HG03342 (cell line): ENCODE data around the gene CHCHD10.

ENCODE experiments used
- ATAC-seq: cut with Tn5 transposase; IDR thresholded peaks from one replicate; pipeline ENCODE4 v1.9.1; 2021; ENCODE audit warnings: mild to moderate bottlenecking, moderate library complexity; ENCODE audit not compliant: unreplicated experiment

CHCHD10 gene

GRCh38 chr22:23773483-23774113, 5.8 kb upstream of the CHCHD10 start:
- ATAC-seq = no peak

DNA sequence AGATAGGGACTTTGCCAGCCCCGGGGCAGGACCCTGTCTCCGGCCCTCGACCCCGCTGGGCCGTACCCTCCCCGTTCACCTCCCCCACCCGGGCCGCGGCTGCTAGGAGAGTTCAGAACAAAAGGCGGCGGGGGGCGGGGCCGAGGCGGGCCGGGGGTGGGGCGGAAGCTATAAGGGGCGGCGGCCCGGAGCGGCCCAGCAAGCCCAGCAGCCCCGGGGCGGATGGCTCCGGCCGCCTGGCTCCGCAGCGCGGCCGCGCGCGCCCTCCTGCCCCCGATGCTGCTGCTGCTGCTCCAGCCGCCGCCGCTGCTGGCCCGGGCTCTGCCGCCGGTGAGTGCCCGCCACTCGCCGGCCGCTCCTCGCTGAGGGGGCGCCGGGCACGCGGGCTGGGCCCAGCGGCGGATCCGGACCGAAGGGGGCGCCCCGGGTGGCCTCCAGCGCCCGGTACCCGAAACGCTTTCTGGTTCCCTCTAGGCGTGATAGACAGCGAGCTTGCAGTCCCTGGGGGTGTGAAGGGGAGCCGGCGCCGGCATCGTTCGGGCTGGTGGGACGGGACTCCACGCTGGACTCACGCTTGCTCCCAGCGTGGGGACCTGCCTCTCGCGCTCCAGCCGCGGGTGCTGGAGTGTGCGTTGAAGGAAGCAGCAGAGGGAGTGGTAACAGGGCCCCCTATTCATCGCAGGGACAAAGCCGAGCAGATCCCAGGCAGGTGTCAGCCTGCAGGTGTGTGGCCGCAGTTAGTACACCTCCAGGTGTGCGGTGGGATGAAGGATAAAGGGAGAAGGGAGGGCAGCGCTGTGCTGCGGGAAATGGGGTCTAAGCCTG, 5.1 kb upstream of the CHCHD10 start, which contains the start of gene MMP11:
Gene MMP11 (plus strand): TSS at position 201 of the 825 bp plus-strand sequence. CDS start 22 bp downstream, at position 223.
- ATAC-seq = no peak

DNA sequence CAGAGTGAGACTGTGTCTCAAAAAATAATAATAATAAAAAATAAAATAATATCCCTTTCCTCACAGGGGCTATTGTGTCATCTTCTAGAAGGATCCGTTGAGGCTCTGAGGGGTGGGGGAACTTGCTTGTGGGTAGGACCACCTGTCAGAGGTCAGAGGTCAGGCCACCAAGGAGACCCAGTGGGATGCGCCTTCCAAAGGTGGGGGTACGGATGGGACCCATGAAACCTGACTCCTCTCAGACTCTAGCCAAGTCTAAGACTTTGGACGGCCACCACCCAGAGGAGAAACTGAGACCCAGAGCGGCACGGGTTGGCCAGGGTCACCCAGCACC, 4.5 kb upstream of the CHCHD10 start:
- ATAC-seq = no peak

GRCh38 chr22:23769321-23769965, 1.7 kb upstream of the CHCHD10 start:
- no peak for ATAC-seq

- no peak for ATAC-seq
Observed at GRCh38 chr22:23767303-23767672, 484 bp downstream of the CHCHD10 start.

GRCh38 chr22:23764899-23765881, 2.6 kb downstream of the CHCHD10 start:
- ATAC-seq = no peak

GRCh38 chr22:23763954-23764353, 3.8 kb downstream of the CHCHD10 start:
- ATAC-seq = no peak

DNA sequence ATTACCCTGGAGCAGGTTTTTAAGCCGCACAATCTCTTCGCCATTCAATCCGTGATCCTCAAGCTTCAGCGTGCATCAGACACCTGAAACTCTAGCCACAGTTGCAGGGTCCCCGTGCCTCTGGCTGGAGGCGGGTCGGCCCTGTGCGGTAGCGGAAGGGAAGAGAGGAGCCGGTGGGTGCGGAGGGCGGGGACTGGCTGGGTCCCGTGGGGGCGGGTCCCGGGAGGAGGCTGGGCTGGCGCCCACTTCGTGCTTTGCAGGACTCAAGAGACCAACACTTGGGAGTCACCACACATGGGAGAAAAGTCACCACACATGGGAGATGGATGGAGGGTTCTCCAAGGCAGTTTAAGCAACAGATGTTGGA, 4.2 kb downstream of the CHCHD10 start:
- ATAC-seq = no peak

GRCh38 chr22:23762842-23763578, 4.8 kb downstream of the CHCHD10 start, which contains the start of gene C22orf15:
Gene C22orf15, plus strand, starts transcription at chr22:23762990. Its CDS starts 317 bp downstream, at chr22:23763307.
- ATAC-seq = no peak

- no peak for ATAC-seq
Observed at GRCh38 chr22:23760056-23760455, 7.7 kb downstream of the CHCHD10 start.

DNA sequence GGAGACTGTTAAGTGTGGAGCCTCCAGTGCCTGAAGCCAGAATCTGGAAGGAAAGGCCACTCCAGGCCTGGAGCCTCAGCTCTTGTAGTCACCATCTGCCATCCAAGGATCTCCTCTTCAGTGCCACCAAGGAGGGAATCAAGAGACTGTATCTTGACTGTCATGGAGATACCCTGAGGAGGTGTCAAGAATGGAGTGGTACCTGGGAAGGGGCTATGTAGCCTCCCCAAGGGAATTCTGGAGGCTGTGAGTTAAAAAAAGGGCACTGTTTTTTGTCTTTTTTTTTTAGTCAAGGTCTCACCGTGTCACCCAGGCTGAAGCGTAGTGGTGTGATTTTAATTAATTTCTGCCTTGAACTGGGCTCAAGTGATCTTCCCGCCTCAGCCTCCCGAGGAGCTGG, 8.2 kb downstream of the CHCHD10 start:
- ATAC-seq = no peak

DNA sequence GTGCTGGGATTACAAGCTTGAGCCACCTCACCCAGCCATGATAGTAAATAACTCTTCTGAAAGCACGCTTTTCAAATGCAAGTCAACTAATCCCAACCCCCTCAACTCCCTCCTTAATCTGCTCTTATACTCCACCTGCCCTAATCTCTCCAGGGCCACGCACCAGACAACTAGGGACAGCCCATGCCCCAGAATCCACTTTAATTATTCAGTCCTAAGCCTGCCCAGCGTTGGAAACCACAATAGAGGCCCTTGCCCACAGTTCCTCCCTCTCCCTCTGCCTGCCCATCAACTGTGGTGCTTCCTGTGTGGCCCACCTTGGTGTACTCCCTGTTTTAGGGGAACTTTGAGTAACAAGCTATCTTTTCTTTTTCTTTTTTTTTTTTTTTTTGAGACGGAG, 10.9 kb downstream of the CHCHD10 start:
- no peak for ATAC-seq

DNA sequence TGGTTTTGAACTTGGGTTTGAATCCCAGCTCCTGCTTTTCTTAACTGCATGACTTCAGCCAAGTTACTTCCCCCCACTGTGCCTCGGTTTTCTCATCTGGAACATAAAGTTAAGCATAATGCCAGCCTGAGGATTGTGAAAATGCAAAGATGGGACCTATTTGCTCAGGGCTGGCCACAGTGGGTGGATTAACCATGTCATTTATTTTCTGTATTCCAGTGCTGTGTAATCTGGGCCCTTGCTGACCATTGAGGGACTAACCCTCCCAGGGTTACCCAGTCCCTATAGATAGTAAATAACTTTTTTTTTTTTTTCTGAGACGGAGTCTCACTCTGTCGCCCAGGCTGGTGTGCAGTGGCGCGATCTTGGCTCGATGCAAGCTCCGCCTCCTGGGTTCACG, 12.1 kb downstream of the CHCHD10 start:
- no peak for ATAC-seq

- ATAC-seq = no peak
Observed at GRCh38 chr22:23754980-23755636, 12.7 kb downstream of the CHCHD10 start.

DNA sequence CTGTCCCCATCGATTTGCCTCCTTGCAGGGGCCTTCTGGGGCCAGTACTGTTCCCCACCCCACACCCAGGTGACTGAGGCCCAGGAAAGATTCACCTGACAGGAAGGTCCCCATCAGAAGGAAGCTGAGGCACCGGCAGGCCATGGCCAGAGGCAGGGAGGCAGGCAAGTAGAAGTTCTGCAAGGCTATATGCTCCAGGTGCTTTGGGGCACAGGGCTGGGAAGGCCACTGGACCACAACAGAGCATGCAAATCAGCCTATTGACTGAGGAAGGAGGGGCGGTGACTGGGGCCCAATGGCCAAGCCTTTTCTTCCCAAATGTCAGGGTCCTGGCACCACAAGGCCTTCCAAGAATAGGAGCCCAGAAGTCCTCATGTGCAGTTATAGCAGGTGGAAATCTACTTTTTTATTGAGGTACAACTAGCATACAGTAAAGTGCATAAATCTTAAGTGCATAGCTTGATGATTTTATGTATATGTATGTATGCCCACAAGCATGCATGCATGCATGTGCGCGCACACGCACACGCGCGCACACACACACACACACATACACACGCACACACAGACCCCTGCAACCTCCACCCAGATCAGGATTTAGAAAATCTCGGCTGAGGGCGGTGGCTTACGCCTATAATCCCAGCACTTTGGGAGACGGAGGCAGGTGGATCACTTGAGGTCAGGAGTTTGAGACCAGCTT, 13.4 kb downstream of the CHCHD10 start, which contains the start of gene VPREB3:
Gene VPREB3 (minus strand): TSS at position 206 of the 700 bp plus-strand sequence. CDS start 62 bp downstream, at position 144.
- no peak for ATAC-seq

- no peak for ATAC-seq
Observed at GRCh38 chr22:23753385-23753784, 14.4 kb downstream of the CHCHD10 start.

DNA sequence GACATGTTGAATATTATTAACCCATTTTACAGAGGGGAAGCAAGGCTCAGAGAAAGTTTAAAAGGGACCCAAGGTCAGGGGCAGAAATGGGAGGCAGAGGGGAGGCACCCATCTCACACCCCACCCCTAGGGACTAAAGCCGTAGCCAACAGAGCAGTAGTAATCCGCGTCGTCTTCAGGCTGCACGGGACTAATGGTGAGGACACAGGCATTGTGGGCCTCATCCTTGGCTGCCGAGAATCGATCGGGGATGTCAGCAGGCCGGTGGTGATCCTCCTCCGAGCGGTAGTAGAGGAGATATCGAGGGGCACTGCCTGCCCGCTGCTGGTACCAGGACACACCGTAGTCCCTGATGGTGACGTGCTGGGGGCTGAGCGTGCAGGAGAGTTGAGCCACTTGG, 15.0 kb downstream of the CHCHD10 start:
- ATAC-seq = peak; percentile 29

DNA sequence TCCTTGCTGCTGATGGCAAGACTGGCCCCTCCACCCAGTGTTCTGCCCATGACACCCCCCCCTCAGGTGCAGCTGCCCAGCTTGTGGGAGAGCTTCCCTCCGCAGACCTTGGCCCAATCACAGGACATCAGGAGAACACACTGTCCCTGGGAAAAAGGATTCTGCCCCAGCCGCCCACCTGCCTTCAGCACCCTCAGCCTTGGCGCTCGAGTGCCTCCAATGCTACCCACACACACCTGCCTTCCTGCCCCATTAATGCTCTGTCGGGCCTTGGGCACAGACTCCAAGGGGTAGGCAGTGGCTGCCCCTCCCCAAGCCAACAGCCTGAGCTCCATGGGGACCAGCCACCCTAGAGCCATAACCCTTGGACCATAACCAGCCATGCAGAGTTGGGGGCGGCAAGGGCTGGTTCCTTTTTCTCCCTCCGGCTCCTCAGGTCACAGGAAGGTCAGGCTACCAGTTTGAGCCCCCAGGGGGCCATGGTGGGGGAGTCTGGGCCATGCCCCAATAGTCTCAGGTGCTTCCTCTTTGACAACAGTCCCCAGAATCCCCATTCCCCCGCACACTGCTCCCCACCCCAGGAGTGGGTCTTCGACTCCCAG, 15.6 kb downstream of the CHCHD10 start:
- peak; percentile 37 for ATAC-seq
